GM23338 (cell line): Measurements from ENCODE around the gene HACD2.

Experiments used
- ETS1 ChIP-seq: IDR thresholded peaks from 2 replicates; pipeline ENCODE4 v1.6.1; 2016; ENCODE audit warnings: antibody characterized with exemption
- EZH2 ChIP-seq: fragments of 200-600 bp; sonication (generic); IDR thresholded peaks from one replicate; pipeline ENCODE4 v1.8.0; 2017; ENCODE audit warnings: antibody characterized with exemption, mild to moderate bottlenecking, low read depth; ENCODE audit not compliant: unreplicated experiment
- JUNB ChIP-seq: IDR thresholded peaks from one replicate; pipeline ENCODE4 v1.6.1; 2016; ENCODE audit warnings: antibody characterized with exemption; ENCODE audit not compliant: unreplicated experiment
- POLR2AphosphoS5 ChIP-seq: IDR thresholded peaks from 2 replicates; pipeline ENCODE4 v1.6.1; 2016; ENCODE audit warnings: antibody characterized with exemption, low read depth
- REST ChIP-seq: IDR thresholded peaks from one replicate; pipeline ENCODE4 v1.6.1; 2018; ENCODE audit warnings: antibody characterized with exemption; ENCODE audit not compliant: unreplicated experiment
- TF ChIP-seq, protein P1 (sequence below), 2 experiments: fragments of 200-600 bp in 1 of 2; sonication (generic) in 1 of 2; conservative IDR thresholded peaks; 2 replicates each; pipeline versions ENCODE4 v1.5.1 to v1.6.1; 2016 to 2017; ENCODE audit warnings: antibody characterized with exemption in 2 of 2, low read depth in 2 of 2, mild to moderate bottlenecking in 2 of 2, moderate library complexity in 1 of 2

DNA sequence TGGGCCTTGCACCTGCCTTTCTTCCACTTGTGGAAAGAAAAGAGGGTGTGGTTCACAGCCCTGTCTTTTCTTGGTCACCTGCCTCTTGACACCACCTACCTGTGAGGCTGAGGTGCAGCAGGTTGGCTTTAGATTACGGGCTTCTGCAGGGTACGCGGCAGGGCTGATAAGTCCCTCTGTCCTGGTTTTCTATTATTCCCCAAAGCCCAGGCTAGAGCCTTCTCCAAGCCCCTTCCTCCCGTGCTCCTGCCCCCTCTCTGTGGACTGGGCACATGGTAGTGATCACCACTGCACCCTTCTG, 44.8 kb upstream of the HACD2 start:
- TF ChIP-seq, protein P1, sequence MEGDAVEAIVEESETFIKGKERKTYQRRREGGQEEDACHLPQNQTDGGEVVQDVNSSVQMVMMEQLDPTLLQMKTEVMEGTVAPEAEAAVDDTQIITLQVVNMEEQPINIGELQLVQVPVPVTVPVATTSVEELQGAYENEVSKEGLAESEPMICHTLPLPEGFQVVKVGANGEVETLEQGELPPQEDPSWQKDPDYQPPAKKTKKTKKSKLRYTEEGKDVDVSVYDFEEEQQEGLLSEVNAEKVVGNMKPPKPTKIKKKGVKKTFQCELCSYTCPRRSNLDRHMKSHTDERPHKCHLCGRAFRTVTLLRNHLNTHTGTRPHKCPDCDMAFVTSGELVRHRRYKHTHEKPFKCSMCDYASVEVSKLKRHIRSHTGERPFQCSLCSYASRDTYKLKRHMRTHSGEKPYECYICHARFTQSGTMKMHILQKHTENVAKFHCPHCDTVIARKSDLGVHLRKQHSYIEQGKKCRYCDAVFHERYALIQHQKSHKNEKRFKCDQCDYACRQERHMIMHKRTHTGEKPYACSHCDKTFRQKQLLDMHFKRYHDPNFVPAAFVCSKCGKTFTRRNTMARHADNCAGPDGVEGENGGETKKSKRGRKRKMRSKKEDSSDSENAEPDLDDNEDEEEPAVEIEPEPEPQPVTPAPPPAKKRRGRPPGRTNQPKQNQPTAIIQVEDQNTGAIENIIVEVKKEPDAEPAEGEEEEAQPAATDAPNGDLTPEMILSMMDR (conservative IDR thresholded peaks at IDR 0.05; ENCODE audit: low read depth in 2 of 2): peak; percentile 27 to 45; a peak in 3 of 4 replicates
- no peak for TF ChIP-seq EZH2
- no peak for TF ChIP-seq REST
- no peak for TF ChIP-seq POLR2AphosphoS5
- no peak for TF ChIP-seq ETS1
- TF ChIP-seq JUNB: no peak
